Heart right ventricle (tissue), 16 donors: Measurements from ENCODE around the gene CHCHD3. TPM values are rescaled to one million over a fixed set of nuclear protein-coding genes. Genes with fewer than 3 reads are reported as not detected.

ENCODE experiments used
- ATAC-seq, 8 donors: fragments of 200-7000 bp; cut with Tn5 transposase; one replicate each; pipeline ENCODE4 v1.9.1; 2020; ENCODE audit warnings: mild to moderate bottlenecking in 8 of 8, moderate library complexity in 8 of 8, moderate number of reproducible peaks in 1 of 8
- DNase-seq, 2 donors: peaks; one replicate each; pipeline ENCODE4 v3.0.0-alpha.2; 2020
- H3K27ac ChIP-seq, 10 donors: fragments of 200-600 bp; sonication (generic) in 2 of 10; one replicate each; pipeline versions ENCODE4 v1.5.0 to v1.8.0; 2020 to 2022; ENCODE audit warnings: mild to moderate bottlenecking in 3 of 10
- H3K27me3 ChIP-seq, 7 donors: fragments of 200-600 bp; one replicate each; pipeline ENCODE4 v1.8.0; 2021 to 2022; ENCODE audit warnings: mild to moderate bottlenecking in 2 of 7
- H3K36me3 ChIP-seq, 9 donors: fragments of 200-600 bp; sonication (generic) in 1 of 9; one replicate each; pipeline versions ENCODE4 v1.5.0 to v1.8.0; 2020 to 2022; ENCODE audit warnings: mild to moderate bottlenecking in 2 of 9
- H3K4me1 ChIP-seq, 9 donors: fragments of 200-600 bp; sonication (generic) in 1 of 9; one replicate each; pipeline versions ENCODE4 v1.5.0 to v1.8.0; 2020 to 2022; ENCODE audit warnings: mild to moderate bottlenecking in 4 of 9
- H3K4me3 ChIP-seq, 10 donors: fragments of 200-600 bp; sonication (generic) in 2 of 10; one replicate each; pipeline versions ENCODE4 v1.5.0 to v1.8.0; 2020 to 2022; ENCODE audit warnings: mild to moderate bottlenecking in 7 of 10, moderate library complexity in 2 of 10
- H3K9me3 ChIP-seq, 11 donors: fragments of 200-600 bp in 10 of 11; sonication (generic) in 2 of 11; one replicate each; pipeline versions ENCODE4 v1.5.0 to v1.8.0; 2013 to 2022; ENCODE audit warnings: mild to moderate bottlenecking in 2 of 11, control low read depth in 1 of 11, moderate library complexity in 1 of 11
- CTCF ChIP-seq, 9 donors: fragments of 200-600 bp; sonication (generic) in 2 of 9; IDR thresholded peaks; one replicate each; pipeline versions ENCODE4 v1.5.0 to v1.8.0; 2021 to 2022; ENCODE audit warnings: antibody characterized with exemption in 9 of 9, mild to moderate bottlenecking in 5 of 9, moderate library complexity in 1 of 9
- WGBS, 2 donors: extraction: QIAGEN DNeasy Blood & Tissue Kit; methylation state at CpG; one replicate each; pipeline ENCODE4 v1.1.7; 2013; ENCODE audit warnings: inconsistent platforms in 1 of 2; 5-methylcytosine and 5-hydroxymethylcytosine counted together
- intact Hi-C, 10 donors: fragments of 100-400 bp; cut with DNase I; formaldehyde crosslinking; loops; one replicate each; pipeline versions ENCODE4 v1.11.1 to v1.14.2; 2022
- long read RNA-seq, 3 donors: library from polyadenylated mRNA; unstranded; transcript quantifications; one replicate each; pipeline ENCODE4 v2.0.0, GENCODE V29; 2020 to 2021
- polyA plus RNA-seq, 2 donors: library from polyadenylated mRNA; stranded (reverse); fragments of 200-250 nt; gene quantifications; one replicate each; pipeline ENCODE4 v1.2.3, GENCODE V29; 2013
- total RNA-seq, 10 donors: library from RNA; stranded (reverse); fragmentation: NEBNext Ultra II Directional in 3 of 10; extraction: Animal tissue kit (Norgen Biotek cat#: 25700) in 3 of 10; gene quantifications; one replicate each; pipeline versions ENCODE4 v1.2.1 to v1.2.4, GENCODE V29; 2021 to 2023
- donor health status: Arrhythmogenic right ventricular cardiomyopathy.
- donor health status: ischemic (EF 13 %, LVEDD 7.1; RV severe dilation, severe dysfunction).
- donor health status: healthy with polysubstance abuse.
- donor health status: DM: no; HTN: yes; CAD: no.
- donor health status: DM: no; HTN: no; CAD: no.
- donor health status: ischemic (EF 25% LVEDD 6.9; RV normal size, moderate dysfunction).
- donor health status: ischemic (EF 25% LVEDD 5.7; RV mildly dilated, moderate dysfunction).
- donor health status: healthy.
- donor health status: DM: yes; HTN: yes; CAD: no.
- donor health status: Ischemic cardiomyopathy.
- donor health status: ischemic (EF 35%, LVEDD 5.7; RV mildly dilated, moderate dysfunction).
- donor health status: nonischemic (EF 11% LVEDD 7.7; RV severe dilation, severe dysfunction).
- donor health status: DM: yes; HTN: yes; CAD: no.
- donor health status: PGD.
- donor health status: ischemic (EF 29% LVEDD 5.4; RV normal size, mild dysfunction).
- donor health status: nonischemic (EF 23%, LVEDD 6.1; RV moderate dilation, normal function).

CHCHD3 gene
- total RNA-seq (100 to 1,000 TPM; 133 to 215 (median 192) TPM), polyA plus RNA-seq (100 to 1,000 TPM in 1 of 2 donors, 10 to 100 TPM in 1; 42.6 to 139 TPM)
- long read RNA-seq, donor 1, transcript CHCHD3-201 (8 exons, 1,598 nt) = major isoform, 286 of 307 reads
- long read RNA-seq, donor 1, partial matches to known transcripts = 5 of 307 reads
- long read RNA-seq, donor 1, other reads (novel, unspliced or antisense) = 15 of 307 reads
- long read RNA-seq, donor 2, transcript CHCHD3-201 (8 exons, 1,598 nt) = major isoform, 379 of 404 reads
- long read RNA-seq, donor 2, partial matches to known transcripts = 6 of 404 reads
- long read RNA-seq, donor 2, other reads (novel, unspliced or antisense) = 19 of 404 reads
- long read RNA-seq, donor 3, transcript CHCHD3-201 (8 exons, 1,598 nt) = major isoform, 959 of 1,013 reads
- long read RNA-seq, donor 3, partial matches to known transcripts = 9 of 1,013 reads
- long read RNA-seq, donor 3, other reads (novel, unspliced or antisense) = 45 of 1,013 reads

DNA sequence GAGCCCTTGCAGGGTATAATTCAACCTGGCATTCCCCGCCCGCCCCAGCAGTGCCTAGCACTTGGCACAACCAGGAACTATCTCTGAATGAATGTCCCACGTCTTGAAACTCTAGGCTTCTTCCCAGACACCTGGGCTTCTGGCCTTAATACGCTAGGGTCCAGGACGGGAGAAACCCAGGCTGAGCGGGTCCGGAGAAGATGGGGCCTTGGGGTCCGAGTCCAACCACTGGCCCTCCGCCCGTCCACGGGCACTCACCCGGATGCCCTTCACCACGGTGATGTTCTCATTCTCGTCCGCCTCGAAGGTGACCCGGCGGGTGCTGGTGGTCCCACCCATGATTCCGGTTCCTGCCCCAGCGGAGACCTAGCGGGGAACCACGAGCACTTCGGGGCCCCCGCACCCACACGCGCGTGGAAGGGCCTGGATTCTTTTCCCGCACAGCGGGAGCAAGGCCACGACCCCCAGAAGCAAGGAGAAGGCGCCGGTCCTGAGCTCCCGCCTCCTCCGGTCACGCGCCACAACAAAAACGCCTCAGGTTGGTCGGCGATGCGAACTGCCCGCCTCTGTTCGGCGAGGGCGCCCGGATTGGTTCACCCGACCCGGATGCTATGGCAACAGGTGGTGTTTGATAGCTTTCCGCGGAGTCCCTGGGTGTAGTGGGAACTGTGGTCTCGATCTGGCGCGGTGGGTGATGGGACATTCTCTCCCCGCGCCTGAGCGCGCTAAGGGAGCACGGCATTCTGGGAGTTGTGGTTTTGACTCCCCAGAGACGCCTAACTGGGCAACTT, at the start of gene CHCHD3:
CHCHD3 (minus strand) TSS at position 492 of the 791 bp plus-strand sequence; CDS start at position 339, 153 bp downstream.
- Histone ChIP-seq H3K9me3 (no peaks in the 10 kb centered on the region), H3K4me3 (peak within 1 kb of the TSS; percentile 69 to 96 (median 86)), H3K27me3 (peaks cover 0 to 4% (median 0%) of the 10 kb centered on the region in 7 donors), H3K4me1 (peaks cover 0 to 46% (median 37%) of the 10 kb centered on the region in 9 donors), H3K27ac (peak within 1 kb of the TSS; percentile 87 to 93 (median 90)), H3K36me3 (peaks cover 0 to 13% (median 0%) of the 10 kb centered on the region in 9 donors)
- DNase-seq = peak; percentile 95 to 99
- WGBS, 2 donors = 0% methylated on average over 58 of the region's 58 CpGs
- TF ChIP-seq CTCF (IDR thresholded peaks at IDR 0.05) = no peak
- peak; percentile 99 to 100 (median 100) for ATAC-seq
- intact Hi-C loops = loop anchor here in 2 of 10 donors (10.0 kb wide), 2 partner anchors 153 to 173 kb away; partner anchors contain the start of gene EXOC4 (in 1 of the 2)

- H3K27ac ChIP-seq = no peak overlapping the region
- no peaks in the 10 kb centered on the region for H3K4me1 ChIP-seq
- WGBS, 2 donors = 93% methylated on average over 8 of the region's 8 CpGs
- DNase-seq = no peak
- no peaks in the 10 kb centered on the region for H3K9me3 ChIP-seq
- TF ChIP-seq CTCF (IDR thresholded peaks at IDR 0.05) = no peak
- no peak for ATAC-seq
- intact Hi-C loops = no loop called here
- H3K27me3 ChIP-seq = no peaks in the 10 kb centered on the region
- H3K36me3 ChIP-seq = no peaks in the 10 kb centered on the region
- no peak overlapping the region for H3K4me3 ChIP-seq
Measured at GRCh38 chr7:133130166-133130565, 48.3 kb upstream of the CHCHD3 start.

GRCh38 chr7:133126422-133126821, 44.5 kb upstream of the CHCHD3 start:
- Histone ChIP-seq H3K27ac (no peak overlapping the region), H3K4me1 (no peaks in the 10 kb centered on the region), H3K27me3 (peaks cover 0 to 5% (median 0%) of the 10 kb centered on the region in 7 donors), H3K9me3 (no peaks in the 10 kb centered on the region), H3K36me3 (no peaks in the 10 kb centered on the region), H3K4me3 (no peak overlapping the region)
- intact Hi-C loops = no loop called here
- ATAC-seq (no peak), DNase-seq (no peak)
- no peak for TF ChIP-seq CTCF (IDR thresholded peaks at IDR 0.05)
- WGBS, 2 donors = 34 to 57% methylated on average over 2 of the region's 2 CpGs

GRCh38 chr7:133124974-133125373, 43.1 kb upstream of the CHCHD3 start:
- DNase-seq (no peak), ATAC-seq (no peak)
- WGBS, 2 donors = 0% methylated on average over 1 of the region's 1 CpG
- Histone ChIP-seq H3K4me1 (no peaks in the 10 kb centered on the region), H3K27ac (no peak overlapping the region), H3K9me3 (no peaks in the 10 kb centered on the region), H3K27me3 (peaks cover 0 to 8% (median 0%) of the 10 kb centered on the region in 7 donors), H3K36me3 (no peaks in the 10 kb centered on the region), H3K4me3 (no peak overlapping the region)
- no peak for TF ChIP-seq CTCF (IDR thresholded peaks at IDR 0.05)
- intact Hi-C loops = no loop called here
